GM03348 (cell line): ENCODE measurements around the gene COL23A1.
"Not testable (repeated sequence)": the region's sequence is repeated elsewhere in the genome, so short reads cannot be mapped to it uniquely, and the experiment has no call there.

Experiments
- DNase-seq: peaks from one replicate; pipeline ENCODE4 v3.0.0; 2012; ENCODE audit warnings: low spot score

COL23A1 gene

DNA sequence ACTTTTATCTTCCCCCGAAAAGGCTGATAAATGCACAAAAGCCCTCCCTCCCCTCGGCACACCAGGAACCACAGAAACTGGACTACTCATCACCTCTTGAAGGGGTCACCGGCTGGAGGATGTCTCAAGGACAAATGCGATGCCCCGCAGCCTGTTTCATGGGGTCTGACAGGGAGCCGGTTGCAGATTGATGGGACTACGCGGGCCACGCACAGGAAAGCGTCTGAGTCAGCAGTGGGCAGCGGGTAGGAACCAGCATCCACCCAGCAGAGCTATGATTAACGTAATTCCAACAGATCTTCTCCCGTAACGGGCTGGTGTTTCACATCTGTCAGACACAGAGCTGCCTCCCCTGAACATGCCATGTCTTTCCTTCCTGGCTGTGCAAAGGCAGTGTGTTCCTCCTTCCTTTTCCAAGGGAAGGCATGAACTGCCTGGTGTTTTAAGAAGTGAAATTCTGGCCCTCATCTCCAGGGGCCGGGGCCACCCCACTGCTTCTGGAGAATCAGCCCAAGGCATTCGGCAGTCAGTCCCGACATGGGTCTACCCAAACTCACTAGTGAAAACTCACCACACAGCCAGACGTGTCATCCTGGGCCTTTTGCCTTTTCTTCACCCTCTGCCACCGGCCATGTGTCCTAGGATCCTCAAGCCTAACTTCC is 213.1 kb downstream of the COL23A1 start:
- no peak for DNase-seq

DNA sequence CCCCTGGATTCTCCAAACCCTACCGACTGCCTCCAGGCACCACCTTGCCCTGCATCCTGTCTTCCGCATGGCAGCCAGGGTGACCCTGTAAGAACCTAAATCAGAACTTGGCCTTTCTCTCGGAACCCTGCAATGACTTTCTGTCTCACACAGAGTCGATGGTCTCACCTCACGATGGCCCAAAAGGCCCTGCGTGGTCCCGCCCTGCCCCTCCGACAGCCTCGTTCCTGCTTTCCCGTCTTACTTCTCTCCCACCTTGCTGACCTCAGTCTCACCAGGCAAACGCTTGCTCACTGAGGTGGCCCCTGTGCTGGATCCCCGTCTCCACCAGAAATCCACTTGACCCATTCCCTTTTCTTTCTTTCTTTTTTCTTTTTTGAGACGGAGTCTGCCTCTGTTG is 214.8 kb downstream of the COL23A1 start:
- DNase-seq, result no peak

DNA sequence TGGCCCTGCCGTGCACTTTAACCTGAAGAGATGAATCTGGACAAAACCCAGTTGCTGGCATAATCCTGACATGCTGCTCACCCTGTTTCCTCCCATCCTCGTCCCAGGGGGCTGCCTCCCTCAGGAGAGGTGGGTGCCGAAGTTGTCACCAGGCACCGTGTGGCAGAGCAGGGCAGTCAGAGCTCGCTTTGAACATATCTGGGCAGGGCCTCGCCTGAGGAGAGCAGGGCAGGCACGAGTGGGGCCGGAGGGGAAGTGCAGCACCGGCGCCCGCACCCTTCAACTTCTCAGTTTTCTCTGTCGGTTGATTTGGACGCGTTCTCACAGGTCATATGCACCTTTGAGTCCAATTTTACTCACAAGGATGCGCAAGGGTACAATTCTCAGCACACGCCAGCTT is 216.5 kb downstream of the COL23A1 start:
- DNase-seq, result no peak

DNA sequence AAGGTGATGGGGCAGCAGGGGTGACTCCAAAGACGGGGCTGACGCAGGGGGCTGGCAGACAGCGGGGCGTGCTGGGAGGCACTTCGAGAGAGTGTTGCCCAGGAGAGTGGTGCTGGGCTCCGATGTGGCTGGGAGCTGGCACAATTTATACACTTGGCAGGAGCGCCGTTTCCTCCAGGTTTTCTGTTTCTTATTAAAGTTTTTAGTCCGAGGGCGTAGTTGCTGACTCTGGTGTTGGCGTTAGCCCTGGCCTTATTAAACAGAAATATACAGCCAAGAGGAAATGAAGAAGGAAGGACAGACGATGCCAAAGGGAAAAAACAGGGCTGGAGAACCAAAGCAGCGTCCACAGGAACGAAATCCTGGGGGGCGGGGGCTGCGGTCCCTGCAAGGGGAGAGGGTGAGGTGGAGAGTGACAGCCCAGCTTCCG is 218.0 kb downstream of the COL23A1 start:
- DNase-seq, result no peak

GRCh38 chr5:178371362-178372111 is 218.7 kb downstream of the COL23A1 start:
- no peak for DNase-seq

DNA sequence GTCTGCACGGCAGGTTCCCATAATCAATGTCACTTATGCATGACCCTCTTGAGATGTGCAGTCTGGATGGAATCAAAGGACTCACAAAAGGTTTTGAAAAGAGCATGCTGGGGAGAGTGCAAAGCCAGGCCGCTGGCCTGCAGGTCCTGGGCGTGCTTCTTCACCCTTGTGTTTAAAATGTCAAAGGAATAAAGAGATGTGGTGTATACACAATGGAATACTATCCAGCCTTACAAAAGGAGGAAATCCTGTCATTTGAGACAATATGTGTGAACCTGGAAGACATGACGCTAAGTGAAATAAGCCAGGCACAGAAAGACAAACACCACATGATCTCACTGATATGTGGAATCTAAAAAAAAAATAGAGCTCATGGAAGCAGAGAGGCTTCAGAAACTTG is 220.1 kb downstream of the COL23A1 start:
- no peak for DNase-seq

- not testable (repeated sequence) for DNase-seq
Measured at GRCh38 chr5:178369469-178369868, 220.7 kb downstream of the COL23A1 start.

- no peak for DNase-seq
Measured at GRCh38 chr5:178368716-178369300, 221.4 kb downstream of the COL23A1 start.

DNA sequence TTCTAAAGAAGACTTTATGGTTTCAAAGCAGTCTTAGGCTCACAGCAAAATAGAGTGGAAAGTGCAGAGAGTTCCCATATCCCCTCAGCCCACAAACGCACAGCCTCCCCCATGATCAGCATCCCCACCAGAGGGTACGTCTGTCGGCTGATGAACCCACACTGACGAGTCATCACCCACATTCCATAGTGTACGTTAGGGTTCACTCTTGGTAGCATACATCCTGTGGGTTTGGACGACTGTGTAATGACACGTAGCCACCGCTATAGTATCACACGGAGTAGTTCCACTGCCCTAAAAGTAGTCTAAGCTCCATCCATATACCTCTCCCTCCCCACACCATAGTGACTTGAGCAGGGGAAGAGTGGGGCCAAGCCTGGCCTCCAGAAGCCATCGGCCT is 221.9 kb downstream of the COL23A1 start:
- DNase-seq, result no peak

- no peak for DNase-seq
Measured at GRCh38 chr5:178367736-178368120, 222.5 kb downstream of the COL23A1 start.

- DNase-seq, result no peak
Measured at GRCh38 chr5:178366998-178367735, 223.0 kb downstream of the COL23A1 start.

- DNase-seq, result no peak
Measured at GRCh38 chr5:178365501-178366440, 224.4 kb downstream of the COL23A1 start.

- DNase-seq, result no peak
Measured at GRCh38 chr5:178364326-178364675, 225.9 kb downstream of the COL23A1 start.

DNA sequence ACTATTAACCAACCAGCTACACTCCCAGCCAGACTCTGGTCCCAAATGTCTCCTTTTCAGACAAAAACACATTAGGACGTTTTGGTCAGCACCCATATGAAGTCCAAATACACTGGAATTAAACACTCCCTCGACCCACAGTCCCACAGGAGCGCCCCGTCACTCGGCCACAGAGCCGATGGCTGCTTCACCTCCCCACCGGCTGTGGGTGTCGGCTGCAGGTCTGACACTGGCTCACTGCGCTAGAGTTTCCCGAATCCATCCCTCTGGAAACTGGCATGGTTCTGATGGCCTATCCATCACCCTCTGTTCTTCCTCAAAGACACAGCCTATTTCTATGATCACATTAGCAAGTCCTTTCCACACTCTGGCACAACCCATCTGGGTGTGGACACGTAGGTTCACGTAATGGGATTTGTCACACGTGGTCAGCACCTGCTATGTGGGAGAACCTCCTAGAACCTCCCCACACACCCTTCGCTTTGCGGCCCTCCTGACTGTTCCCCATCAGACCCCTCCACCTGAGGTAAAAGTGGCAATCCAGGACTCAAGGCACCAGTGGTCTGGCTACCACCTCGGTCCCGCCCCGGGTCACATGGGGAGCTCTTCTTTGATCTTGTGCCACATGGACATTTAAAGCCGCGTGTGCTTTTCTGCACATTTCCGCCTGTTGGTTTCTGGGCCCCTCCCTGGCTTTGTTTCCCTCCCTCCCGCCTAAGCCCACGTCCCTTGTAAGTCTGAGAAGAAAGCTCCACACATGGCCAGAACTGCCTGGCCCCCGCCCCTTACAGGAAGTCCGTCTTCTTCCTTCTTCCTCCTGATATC is 226.5 kb downstream of the COL23A1 start:
- DNase-seq, result no peak

GRCh38 chr5:178361657-178362445 is 228.3 kb downstream of the COL23A1 start:
- no peak for DNase-seq

- DNase-seq, result no peak
Measured at GRCh38 chr5:178360926-178361235, 229.3 kb downstream of the COL23A1 start.

- DNase-seq, result no peak
Measured at GRCh38 chr5:178360222-178360925, 229.8 kb downstream of the COL23A1 start.

GRCh38 chr5:178359738-178360137 is 230.5 kb downstream of the COL23A1 start:
- DNase-seq, result no peak

- no peak for DNase-seq
Measured at GRCh38 chr5:178357678-178358077, 232.5 kb downstream of the COL23A1 start.
